ENCODE results near the gene HYI.

The HYI gene

GRCh38 chr1:43452789-43453441 is 816 bp downstream of the HYI start:
- DNase-seq (ENCODE audit: insufficient read length, low spot score) (peak; percentile 31), FAIRE-seq (no peak)
- no peak for TF ChIP-seq POLR2A (IDR thresholded peaks at IDR 0.05; ENCODE audit: low read depth, low read length)

- no peak for DNase-seq (ENCODE audit: insufficient read length, low spot score)
- no peak for FAIRE-seq
- no peak for TF ChIP-seq POLR2A (IDR thresholded peaks at IDR 0.05; ENCODE audit: low read depth, low read length)
Observed at GRCh38 chr1:43451701-43452532, 1.8 kb downstream of the HYI start.

DNA sequence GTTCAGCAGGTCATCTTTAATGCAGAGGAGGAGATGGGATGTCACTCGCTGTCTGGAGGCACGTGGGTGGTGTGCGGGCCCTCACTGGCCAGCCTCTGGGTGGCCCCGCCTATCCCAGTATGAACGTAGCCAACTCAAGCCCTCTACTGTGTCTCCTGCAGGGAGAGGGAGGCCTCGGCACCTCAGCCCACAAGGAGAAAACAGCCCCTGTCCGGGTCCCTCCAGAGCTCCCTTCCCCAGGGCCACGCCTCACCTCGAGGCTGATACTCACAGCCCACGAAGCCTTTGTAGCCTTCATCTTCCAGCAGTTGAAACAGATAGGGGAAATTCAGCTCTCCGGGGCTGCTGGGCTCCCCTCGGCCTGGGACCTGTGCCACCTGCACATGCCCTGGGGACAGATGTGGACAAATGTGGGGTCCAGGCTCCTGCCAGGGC is 2.6 kb downstream of the HYI start:
- DNase-seq (ENCODE audit: insufficient read length, low spot score) (no peak), FAIRE-seq (no peak)
- TF ChIP-seq POLR2A (IDR thresholded peaks at IDR 0.05; ENCODE audit: low read depth, low read length) = peak; percentile 8; the same call in 1 of the 2 replicates

DNA sequence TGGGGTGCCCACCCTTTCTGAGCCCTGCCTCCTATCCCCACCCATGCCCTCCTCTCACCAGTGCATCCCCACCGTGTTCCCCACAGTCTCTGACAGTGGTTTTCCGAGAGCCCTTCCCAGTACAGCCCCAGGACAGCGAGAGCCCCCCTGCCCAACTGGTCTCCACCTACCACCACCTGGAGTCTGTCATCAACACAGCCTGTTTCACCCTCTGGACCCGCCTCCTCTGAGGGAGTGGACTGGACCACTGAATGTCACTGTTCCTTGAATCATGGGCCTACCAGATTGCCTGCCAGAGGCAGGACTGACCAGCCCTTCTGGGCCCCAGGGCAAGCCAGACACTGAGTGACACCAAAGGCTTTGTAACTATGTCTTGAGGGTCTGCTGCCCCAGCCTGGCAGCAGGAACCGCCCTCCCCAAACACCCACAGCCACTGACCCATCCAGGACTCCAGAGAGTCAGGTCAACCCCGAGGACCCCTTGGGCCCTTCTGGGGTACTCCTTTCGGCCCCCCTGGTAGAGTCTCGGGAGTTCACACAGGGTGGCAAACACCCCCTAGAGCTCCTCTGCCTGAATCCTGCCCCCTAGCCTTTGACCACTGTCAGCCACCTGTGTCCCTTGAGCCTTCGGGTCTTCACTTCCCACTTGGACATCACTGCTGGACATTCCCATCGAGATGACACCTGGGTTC is 3.3 kb downstream of the HYI start:
- FAIRE-seq (no peak), DNase-seq (ENCODE audit: insufficient read length, low spot score) (no peak)
- TF ChIP-seq POLR2A (IDR thresholded peaks at IDR 0.05; ENCODE audit: low read depth, low read length) = no peak

GRCh38 chr1:43449708-43450069 is 4.0 kb downstream of the HYI start:
- no peak for TF ChIP-seq POLR2A (IDR thresholded peaks at IDR 0.05; ENCODE audit: low read depth, low read length)

DNA sequence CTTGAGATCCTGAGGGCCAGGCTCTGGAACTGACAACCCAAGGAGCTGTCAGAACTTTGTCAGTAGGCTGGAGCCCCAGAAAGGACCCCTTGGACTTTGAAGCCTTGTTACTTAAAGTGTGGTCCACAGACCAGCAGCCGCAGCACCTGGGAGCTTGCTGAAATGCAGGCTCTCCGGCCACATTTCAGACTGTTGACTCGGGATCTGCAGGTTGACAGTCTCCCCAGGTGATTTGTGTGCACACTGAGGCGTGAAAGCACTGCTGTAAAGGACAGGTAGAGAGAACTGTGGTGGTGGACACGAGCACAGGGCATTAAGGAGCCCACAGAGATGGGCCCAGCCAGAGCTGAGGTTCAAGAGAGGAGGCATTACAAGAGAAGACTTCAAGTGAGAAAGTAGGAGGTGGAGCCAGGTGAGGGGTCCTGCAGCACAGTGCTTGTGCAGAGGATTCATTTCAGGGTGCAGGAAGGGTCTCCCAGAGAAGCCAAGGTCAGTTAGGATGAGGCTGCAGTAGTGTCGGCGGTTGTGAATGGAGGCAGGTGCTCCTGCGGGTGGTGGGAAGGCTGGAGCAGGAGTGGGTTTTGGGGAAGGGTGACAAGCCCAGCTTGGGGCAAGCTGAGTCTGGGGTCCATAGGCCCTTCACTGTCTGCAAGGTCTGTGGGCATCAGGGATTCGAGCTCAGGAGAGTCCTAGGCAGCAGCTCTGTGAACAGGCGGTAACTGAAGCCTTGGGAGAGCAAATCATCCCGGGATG is 4.6 kb downstream of the HYI start:
- TF ChIP-seq POLR2A (IDR thresholded peaks at IDR 0.05; ENCODE audit: low read depth, low read length) = no peak
- no peak for FAIRE-seq
- no peak for DNase-seq (ENCODE audit: insufficient read length, low spot score)

More at GRCh38 chr1:43449708-43450069, 4.0 kb downstream of the HYI start:
- no peak for DNase-seq (ENCODE audit: insufficient read length, low spot score)
- FAIRE-seq = no peak

GRCh38 chr1:43447891-43448708 is 5.6 kb downstream of the HYI start:
- no peak for TF ChIP-seq POLR2A (IDR thresholded peaks at IDR 0.05; ENCODE audit: low read depth, low read length)
- FAIRE-seq (no peak), DNase-seq (ENCODE audit: insufficient read length, low spot score) (no peak)

- DNase-seq (ENCODE audit: insufficient read length, low spot score) (no peak), FAIRE-seq (no peak)
- TF ChIP-seq POLR2A (IDR thresholded peaks at IDR 0.05; ENCODE audit: low read depth, low read length) = 0 out of 2 replicates have a peak, but pooled peaks have one; percentile 1
Observed at GRCh38 chr1:43446881-43447835, 6.6 kb downstream of the HYI start.

DNA sequence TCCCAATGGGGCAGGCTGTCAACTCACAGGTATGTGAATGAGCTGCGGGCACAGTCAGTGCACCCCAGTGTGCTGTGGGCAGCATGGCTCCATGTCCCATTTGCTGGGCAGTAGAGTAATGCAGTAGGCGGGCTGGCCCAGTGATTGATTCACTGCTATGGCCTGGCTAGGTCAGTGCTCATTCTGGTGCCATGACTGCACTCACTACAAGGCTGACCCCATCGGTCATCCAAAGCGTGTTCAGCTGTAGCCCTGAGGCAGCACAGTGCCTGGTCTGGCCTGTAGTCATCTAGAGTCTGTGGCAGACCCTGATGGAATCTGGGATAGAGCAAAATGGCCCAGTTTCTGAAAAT is 7.4 kb downstream of the HYI start:
- no peak for DNase-seq (ENCODE audit: insufficient read length, low spot score)
- FAIRE-seq = no peak
- no peak for TF ChIP-seq POLR2A (IDR thresholded peaks at IDR 0.05; ENCODE audit: low read depth, low read length)

- no peak for TF ChIP-seq POLR2A (IDR thresholded peaks at IDR 0.05; ENCODE audit: low read depth, low read length)
- no peak for DNase-seq (ENCODE audit: insufficient read length, low spot score)
- no peak for FAIRE-seq
Observed at GRCh38 chr1:43445606-43446387, 7.9 kb downstream of the HYI start.

- no peak for DNase-seq (ENCODE audit: insufficient read length, low spot score)
Observed at GRCh38 chr1:43444836-43445235, 8.9 kb downstream of the HYI start.

More at GRCh38 chr1:43444836-43445235, 8.9 kb downstream of the HYI start:
- FAIRE-seq = no peak
- TF ChIP-seq POLR2A (IDR thresholded peaks at IDR 0.05; ENCODE audit: low read depth, low read length) = no peak

Data from H54 (cell line).